HAP-1 (cell line): ENCODE data around the gene NAA20.
"Not testable (repeated sequence)": the region's sequence is repeated elsewhere in the genome, so short reads cannot be mapped to it uniquely, and the experiment has no call there.

Source experiments
- DNase-seq, 2 experiments: peaks; one replicate each; pipeline ENCODE4 v3.0.0-alpha.2; 2016 to 2020; ENCODE audit warnings: low spot score in 2 of 2
- H3K27me3 ChIP-seq: fragments of 250-450 bp; sonication (Bioruptor Pico); 2 replicates; pipeline ENCODE4 v1.5.1; 2020; ENCODE audit warnings: low read depth, mild to moderate bottlenecking, moderate library complexity
- H3K36me3 ChIP-seq: fragments of 250-450 bp; sonication (Bioruptor Pico); replicated peaks from 2 replicates; pipeline ENCODE4 v1.5.1; 2020; ENCODE audit warnings: mild to moderate bottlenecking
- H3K4me1 ChIP-seq: fragments of 250-450 bp; sonication (Bioruptor Pico); 2 replicates; pipeline ENCODE4 v1.5.1; 2020; ENCODE audit warnings: mild to moderate bottlenecking
- H3K4me3 ChIP-seq: fragments of 250-450 bp; sonication (Bioruptor Pico); 2 replicates; pipeline ENCODE4 v1.5.1; 2020; ENCODE audit warnings: mild to moderate bottlenecking, moderate library complexity
- H3K9me3 ChIP-seq: fragments of 250-450 bp; sonication (Bioruptor Pico); 2 replicates; pipeline ENCODE4 v1.5.1; 2020; ENCODE audit warnings: mild to moderate bottlenecking, moderate library complexity
- in situ Hi-C: fragments of 300-500 bp; cut with MboI; formaldehyde crosslinking; loops from 3 replicates; pipeline ENCODE4 v1.14.3; 2020; ENCODE audit warnings: low sequenced_read_pairs, inconsistent platforms, mixed read lengths

Gene NAA20

DNA sequence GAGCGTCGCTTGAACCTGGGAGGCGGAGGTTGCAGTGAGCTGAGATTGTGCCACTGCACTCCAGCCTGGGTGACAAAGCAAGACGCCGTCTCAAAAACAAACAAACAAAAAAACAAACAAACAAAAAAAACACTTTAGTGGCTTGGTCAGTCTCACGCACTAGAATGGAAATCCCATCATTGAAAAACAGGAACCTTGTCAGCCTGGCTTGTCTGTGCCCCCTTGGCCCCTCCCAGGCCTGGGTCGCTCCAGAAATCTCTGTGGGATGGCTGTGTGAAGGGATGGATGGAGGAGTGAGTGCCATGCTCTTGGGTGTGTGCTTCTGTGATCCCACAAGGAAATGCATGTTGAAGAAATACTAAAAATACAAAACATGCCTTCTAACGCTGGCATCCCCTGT lies 20.9 kb upstream of the NAA20 start:
- DNase-seq, result no peak
- H3K36me3 ChIP-seq, result no peaks in the 10 kb centered on the region
- in situ Hi-C loops, result loop anchor here (10.0 to 25.0 kb wide), 2 partner anchors 211 to 309 kb away; no protein-coding TSS in a partner anchor

DNA sequence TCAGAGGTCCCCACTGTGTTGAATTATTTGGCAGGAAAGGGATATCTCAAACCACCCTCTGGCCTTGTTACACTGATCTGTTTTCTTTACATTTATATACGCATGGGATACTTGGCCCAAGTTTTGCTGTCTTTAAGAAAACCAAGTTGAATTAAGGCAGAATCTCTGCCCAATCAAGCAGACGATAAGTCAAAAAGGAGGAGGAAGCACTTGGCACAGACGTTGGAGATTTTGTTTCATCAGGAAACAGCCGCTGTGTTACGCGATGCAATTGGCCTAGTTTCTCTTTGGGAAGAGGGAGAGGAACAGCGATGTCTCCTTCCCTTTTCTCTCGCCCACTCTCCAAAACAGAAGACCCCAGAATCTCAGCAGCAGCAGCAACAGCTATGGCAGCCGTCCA lies 20.2 kb upstream of the NAA20 start:
- in situ Hi-C loops, result loop anchor here (10.0 to 25.0 kb wide), 2 partner anchors 212 to 310 kb away; no protein-coding TSS in a partner anchor
- no peak for DNase-seq
- no peaks in the 10 kb centered on the region for H3K9me3 ChIP-seq
- H3K36me3 ChIP-seq, result no peaks in the 10 kb centered on the region
- H3K4me3 ChIP-seq, result no peak overlapping the region
- no peaks in the 10 kb centered on the region for H3K27me3 ChIP-seq
- H3K4me1 ChIP-seq, result peaks cover 19% of the 10 kb centered on the region

More for the DNA sequence above, 20.9 kb upstream of the NAA20 start:
- H3K4me3 ChIP-seq, result no peak overlapping the region
- H3K27me3 ChIP-seq, result no peaks in the 10 kb centered on the region
- no peaks in the 10 kb centered on the region for H3K9me3 ChIP-seq
- peaks cover 19% of the 10 kb centered on the region for H3K4me1 ChIP-seq

GRCh38 chr20:19998990-19999705 lies 18.0 kb upstream of the NAA20 start:
- Histone ChIP-seq H3K9me3 (no peaks in the 10 kb centered on the region), H3K4me1 (no peaks in the 10 kb centered on the region), H3K27me3 (no peaks in the 10 kb centered on the region), H3K36me3 (no peaks in the 10 kb centered on the region), H3K4me3 (no peak overlapping the region)
- no peak for DNase-seq
- in situ Hi-C loops, result loop anchor here (10.0 to 25.0 kb wide), 2 partner anchors 214 to 312 kb away; no protein-coding TSS in a partner anchor

DNA sequence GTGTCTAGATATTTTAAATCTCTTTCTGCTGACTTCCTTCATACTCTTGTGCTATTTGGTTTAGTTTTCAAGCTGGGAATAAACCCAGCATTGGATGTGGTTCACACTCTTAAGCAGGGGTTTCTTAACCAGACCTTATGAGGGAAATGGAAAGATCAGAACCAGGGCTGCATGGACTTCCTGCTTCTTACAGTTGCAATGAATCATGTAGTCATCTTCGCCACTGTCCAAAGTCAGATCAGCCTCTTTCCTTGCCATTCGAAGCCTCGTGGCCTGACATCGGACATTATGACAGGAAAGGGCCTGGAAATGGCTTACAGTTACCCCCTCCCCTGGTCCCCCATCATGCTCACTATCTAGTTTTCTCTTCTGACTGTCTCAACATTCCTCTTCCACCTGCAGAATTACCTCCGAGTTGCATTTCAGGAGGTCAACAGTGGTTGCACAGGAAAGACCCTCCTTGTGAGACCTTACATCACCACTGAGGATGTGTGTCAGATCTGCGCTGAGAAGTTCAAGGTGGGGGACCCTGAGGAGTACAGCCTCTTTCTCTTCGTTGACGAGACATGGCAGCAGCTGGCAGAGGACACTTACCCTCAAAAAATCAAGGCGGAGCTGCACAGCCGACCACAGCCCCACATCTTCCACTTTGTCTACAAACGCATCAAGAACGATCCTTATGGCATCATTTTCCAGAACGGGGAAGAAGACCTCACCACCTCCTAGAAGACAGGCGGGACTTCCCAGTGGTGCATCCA lies 16.8 kb upstream of the NAA20 start:
- no peaks in the 10 kb centered on the region for H3K4me1 ChIP-seq
- in situ Hi-C loops, result no loop called here
- H3K4me3 ChIP-seq, result no peak overlapping the region
- H3K36me3 ChIP-seq, result no peaks in the 10 kb centered on the region
- DNase-seq, result no peak
- no peaks in the 10 kb centered on the region for H3K9me3 ChIP-seq
- no peaks in the 10 kb centered on the region for H3K27me3 ChIP-seq

DNA sequence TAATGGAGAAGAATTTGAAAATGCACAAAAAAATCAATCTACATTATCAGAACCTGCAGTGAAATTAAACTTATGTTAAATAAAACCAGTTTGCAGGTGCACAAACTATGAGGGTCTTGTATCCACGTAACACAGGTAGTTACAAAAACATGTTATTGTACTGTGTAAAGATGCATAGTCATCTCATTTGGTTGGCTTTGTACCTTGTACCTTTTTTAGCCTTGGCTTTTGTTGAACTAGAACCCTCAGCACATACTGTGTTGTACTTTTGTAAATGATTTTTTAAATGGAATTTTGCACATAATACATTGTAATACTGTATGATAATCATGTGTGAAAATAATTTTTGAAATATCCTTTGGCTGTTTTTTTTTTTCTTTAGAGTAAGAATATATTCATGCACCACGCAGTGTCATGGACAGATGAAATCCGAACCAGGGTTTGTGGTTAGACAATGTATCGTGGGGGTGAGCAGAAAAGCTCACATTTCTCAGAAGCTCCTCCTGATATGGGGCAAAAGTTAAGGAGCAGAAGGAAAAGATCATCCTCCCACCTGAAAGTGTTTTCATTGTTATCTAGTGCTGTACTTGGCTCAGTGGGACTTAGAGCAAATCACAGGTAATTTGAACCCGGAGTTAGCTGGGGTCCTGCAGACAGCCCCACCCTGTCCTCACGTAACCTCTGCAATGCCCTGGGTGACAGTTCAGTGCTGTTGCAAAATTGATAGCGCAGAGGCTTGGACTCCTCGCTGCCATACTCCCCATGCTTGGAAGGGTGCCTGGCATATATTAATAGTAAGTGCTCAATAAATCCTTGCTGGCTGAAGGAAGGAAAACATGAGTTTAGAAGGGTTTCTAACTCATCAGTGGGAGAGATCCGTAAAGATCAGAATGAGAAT lies 14.8 kb upstream of the NAA20 start:
- H3K4me1 ChIP-seq, result no peaks in the 10 kb centered on the region
- DNase-seq, result no peak
- in situ Hi-C loops, result no loop called here

DNA sequence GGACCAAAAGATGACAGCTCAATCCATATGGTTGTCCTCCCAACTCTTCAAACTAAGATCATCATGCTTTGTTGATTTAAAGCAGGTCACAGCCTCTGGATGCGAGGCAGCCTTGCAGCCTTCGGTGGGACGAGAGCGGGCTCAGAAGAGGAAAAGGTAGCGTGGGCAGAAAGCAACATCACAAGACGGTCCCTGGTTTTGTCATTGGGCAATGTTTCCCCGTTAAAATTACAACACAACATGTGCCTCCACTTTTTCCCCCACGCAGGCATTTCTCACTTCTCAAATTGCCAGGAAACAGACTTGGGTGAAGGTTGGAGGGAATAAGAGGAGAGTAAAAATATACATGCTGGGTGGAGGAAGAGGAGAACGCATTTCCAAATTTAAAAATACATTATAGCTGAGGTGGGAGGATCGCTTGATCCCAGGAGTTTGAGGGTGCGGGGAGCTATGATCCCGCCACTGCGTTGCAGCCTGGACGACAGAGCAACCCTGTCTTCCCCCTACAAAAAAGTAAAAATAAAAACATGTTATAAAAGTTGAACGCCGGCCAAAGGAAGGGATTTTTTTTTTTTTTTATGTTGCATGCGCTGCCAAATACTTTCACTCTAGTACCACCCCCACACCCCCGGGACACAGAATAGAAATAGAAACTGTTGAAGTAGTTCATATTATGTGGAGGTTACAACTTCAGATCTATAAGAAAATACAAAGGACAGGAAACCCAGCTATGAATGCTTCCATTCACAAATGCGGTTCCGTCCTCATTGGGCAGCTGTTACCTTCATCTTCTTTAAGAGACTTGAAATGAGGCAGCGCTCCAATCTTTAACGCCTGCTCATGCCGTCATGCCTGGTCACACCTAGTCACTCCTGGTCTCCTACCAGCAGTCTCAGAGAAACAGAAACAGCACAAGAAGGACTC lies 13.9 kb upstream of the NAA20 start:
- Histone ChIP-seq H3K9me3 (no peaks in the 10 kb centered on the region), H3K4me3 (no peak overlapping the region), H3K27me3 (no peaks in the 10 kb centered on the region), H3K36me3 (no peaks in the 10 kb centered on the region), H3K4me1 (no peaks in the 10 kb centered on the region)
- in situ Hi-C loops, result no loop called here
- no peak for DNase-seq

More for the DNA sequence above, 14.8 kb upstream of the NAA20 start:
- Histone ChIP-seq H3K36me3 (no peaks in the 10 kb centered on the region), H3K27me3 (no peaks in the 10 kb centered on the region), H3K9me3 (no peaks in the 10 kb centered on the region), H3K4me3 (no peak overlapping the region)

DNA sequence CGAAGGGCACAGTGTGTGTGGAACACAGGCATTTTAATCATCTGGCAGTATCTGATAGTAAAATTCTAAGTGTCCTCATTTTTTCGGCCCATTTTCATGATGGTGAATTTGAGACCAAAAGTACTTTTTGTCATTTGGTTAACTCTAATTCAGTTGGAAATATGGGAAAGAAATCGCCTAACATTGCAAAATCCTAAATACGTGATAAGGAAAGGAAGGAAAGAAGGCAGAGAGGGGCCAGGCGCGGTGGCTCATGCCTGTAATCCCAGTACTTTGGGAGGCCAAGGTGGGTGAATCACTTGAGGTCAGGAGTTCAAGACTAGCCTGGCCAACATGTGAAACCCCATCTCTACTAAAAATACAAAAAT lies 13.2 kb upstream of the NAA20 start:
- in situ Hi-C loops, H3K4me1 ChIP-seq, H3K4me3 ChIP-seq: not testable (repeated sequence)

DNA sequence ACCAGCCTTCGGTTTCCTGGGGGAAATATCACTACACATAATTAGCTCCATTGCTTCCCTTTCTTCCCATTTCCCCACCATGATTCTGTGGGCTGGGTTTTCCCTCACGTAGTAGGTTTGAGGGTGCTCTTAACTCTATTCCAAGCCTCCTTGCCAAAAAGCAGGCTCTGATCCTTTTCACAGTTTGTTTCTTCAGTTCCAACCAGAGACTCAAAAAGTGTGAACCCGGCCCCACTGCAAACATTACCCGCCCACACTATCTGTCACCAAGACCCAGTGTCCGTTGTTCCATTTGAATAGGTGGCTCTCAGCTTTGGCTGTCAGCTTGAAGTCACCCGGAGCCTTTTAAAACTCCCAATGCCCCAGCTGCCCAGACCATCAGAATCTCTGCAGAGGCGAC lies 11.8 kb upstream of the NAA20 start:
- H3K9me3 ChIP-seq, result no peaks in the 10 kb centered on the region
- DNase-seq, result no peak
- H3K4me1 ChIP-seq, result no peaks in the 10 kb centered on the region; the same call in 1 of the 2 replicates
- in situ Hi-C loops, result no loop called here
- H3K36me3 ChIP-seq, result no peaks in the 10 kb centered on the region
- H3K27me3 ChIP-seq, result no peaks in the 10 kb centered on the region; the same call in 1 of the 2 replicates
- no peak overlapping the region for H3K4me3 ChIP-seq

More for the DNA sequence above, 13.2 kb upstream of the NAA20 start:
- not testable (repeated sequence) for DNase-seq, H3K36me3 ChIP-seq, H3K9me3 ChIP-seq, H3K27me3 ChIP-seq

GRCh38 chr20:20009784-20010253 lies 7.3 kb upstream of the NAA20 start:
- Histone ChIP-seq H3K4me1 (peaks cover 8% of the 10 kb centered on the region; the same call in 1 of the 2 replicates), H3K27me3 (peaks cover 6% of the 10 kb centered on the region; the same call in 1 of the 2 replicates), H3K4me3 (no peak overlapping the region), H3K9me3 (no peaks in the 10 kb centered on the region), H3K36me3 (no peaks in the 10 kb centered on the region)
- DNase-seq, result no peak
- in situ Hi-C loops, result no loop called here

DNA sequence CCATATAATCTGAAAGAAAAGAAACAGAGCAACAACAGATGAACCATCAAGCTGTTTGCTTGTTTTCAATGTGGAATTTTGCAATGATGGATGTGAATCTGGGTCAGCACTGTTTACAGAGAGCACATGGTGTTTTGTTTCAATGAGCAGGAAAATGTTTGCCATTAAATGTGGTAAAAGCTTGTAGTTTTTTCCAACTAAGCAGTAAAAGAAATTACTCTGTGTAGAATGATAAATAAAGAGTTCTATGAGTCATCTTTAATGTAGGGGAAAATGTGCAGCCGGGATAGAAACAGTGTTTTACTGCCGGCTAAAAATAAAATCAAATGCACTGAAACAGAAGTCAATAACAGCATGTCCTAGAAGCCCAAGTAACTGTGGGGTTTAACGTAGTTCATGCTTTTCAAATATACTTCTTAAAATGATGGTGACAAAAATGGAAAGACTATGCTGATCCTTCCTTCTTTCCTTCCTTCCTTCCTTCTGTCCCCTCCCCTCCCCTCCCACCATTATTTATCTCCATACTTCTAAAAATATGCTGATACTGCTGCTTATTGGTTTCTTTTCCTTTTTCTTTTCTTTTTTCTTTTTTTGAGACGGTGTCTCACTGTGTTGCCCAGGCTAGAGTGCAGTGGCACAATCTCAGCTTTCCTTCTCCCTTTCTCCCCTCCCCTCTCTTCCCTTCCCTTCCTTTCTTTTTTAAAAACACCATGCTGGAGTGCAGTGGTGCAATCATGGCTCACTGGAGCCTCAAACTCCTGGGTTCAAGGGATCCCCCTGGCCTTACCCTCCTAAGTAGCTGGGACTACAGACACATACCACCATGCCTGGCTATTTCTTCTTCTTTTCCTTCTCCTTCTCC lies 6.3 kb upstream of the NAA20 start:
- Histone ChIP-seq H3K4me3 (no peak overlapping the region), H3K27me3 (peaks cover 6% of the 10 kb centered on the region; the same call in 1 of the 2 replicates), H3K4me1 (peaks cover 9% of the 10 kb centered on the region; the same call in 1 of the 2 replicates), H3K9me3 (no peaks in the 10 kb centered on the region), H3K36me3 (no peaks in the 10 kb centered on the region)
- in situ Hi-C loops, result no loop called here
- no peak for DNase-seq

GRCh38 chr20:20012541-20012940 lies 4.6 kb upstream of the NAA20 start:
- no peak for DNase-seq
- in situ Hi-C loops, result no loop called here
- Histone ChIP-seq H3K4me1 (peaks cover 9% of the 10 kb centered on the region; the same call in 1 of the 2 replicates), H3K36me3 (no peaks in the 10 kb centered on the region), H3K9me3 (no peaks in the 10 kb centered on the region), H3K4me3 (no peak overlapping the region), H3K27me3 (peaks cover 6% of the 10 kb centered on the region; the same call in 1 of the 2 replicates)

DNA sequence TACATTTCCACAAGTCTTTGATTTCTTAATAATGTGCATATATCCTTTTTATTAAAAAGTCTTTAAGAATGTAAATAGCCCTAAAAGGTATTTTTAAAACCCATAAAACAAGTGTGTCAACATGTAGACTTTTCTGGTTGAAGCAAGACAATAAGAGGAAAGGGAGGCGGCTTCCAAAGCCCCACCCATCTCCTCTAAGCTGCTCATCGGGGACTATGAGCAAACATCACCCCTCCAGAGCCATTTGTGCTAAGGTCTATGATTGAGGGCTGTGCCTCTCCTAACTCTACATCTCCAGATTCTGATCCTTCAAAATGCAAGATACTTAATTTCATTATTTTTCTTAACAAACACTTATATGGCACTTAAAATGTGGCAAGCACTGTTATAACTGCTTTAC lies 2.5 kb upstream of the NAA20 start:
- H3K4me3 ChIP-seq, result no peak overlapping the region
- peaks cover 6% of the 10 kb centered on the region; the same call in 1 of the 2 replicates for H3K27me3 ChIP-seq
- H3K9me3 ChIP-seq, result no peaks in the 10 kb centered on the region
- H3K36me3 ChIP-seq, result peaks cover 10% of the 10 kb centered on the region
- no peak for DNase-seq
- in situ Hi-C loops, result no loop called here
- peaks cover 13% of the 10 kb centered on the region for H3K4me1 ChIP-seq
